Measurements from ENCODE around the gene MTNR1A.

DNA sequence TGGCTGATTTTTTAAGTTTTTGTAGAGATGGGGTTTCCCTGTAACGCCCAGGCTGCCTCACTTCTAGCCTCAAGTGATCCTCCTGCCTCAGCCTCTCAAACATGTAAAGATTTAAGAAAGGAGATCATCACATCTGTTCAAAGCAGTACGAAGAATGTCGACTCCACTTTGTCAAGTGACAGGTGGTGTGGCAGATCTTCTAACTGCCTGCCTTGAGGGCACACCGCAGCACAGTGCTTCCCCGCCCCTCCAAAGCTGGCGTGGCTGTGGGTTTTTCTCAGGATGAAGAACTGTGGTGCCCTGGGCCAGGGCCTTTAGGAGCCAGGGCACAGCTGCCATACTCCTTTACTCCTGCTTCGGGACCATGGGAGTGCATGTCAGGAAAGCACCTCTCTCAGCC is 43.3 kb upstream of the MTNR1A start:
- TF ChIP-seq, protein P1, sequence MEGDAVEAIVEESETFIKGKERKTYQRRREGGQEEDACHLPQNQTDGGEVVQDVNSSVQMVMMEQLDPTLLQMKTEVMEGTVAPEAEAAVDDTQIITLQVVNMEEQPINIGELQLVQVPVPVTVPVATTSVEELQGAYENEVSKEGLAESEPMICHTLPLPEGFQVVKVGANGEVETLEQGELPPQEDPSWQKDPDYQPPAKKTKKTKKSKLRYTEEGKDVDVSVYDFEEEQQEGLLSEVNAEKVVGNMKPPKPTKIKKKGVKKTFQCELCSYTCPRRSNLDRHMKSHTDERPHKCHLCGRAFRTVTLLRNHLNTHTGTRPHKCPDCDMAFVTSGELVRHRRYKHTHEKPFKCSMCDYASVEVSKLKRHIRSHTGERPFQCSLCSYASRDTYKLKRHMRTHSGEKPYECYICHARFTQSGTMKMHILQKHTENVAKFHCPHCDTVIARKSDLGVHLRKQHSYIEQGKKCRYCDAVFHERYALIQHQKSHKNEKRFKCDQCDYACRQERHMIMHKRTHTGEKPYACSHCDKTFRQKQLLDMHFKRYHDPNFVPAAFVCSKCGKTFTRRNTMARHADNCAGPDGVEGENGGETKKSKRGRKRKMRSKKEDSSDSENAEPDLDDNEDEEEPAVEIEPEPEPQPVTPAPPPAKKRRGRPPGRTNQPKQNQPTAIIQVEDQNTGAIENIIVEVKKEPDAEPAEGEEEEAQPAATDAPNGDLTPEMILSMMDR (IDR thresholded peaks at IDR 0.05; ENCODE audit: insufficient read depth, low read length, poor library complexity, severe bottlenecking): no peak
- TF ChIP-seq EZH2phosphoT487 (conservative IDR thresholded peaks at IDR 0.05; ENCODE audit: low read length): no peak
